ENCODE measurements around the gene PREX1.

The PREX1 gene

DNA sequence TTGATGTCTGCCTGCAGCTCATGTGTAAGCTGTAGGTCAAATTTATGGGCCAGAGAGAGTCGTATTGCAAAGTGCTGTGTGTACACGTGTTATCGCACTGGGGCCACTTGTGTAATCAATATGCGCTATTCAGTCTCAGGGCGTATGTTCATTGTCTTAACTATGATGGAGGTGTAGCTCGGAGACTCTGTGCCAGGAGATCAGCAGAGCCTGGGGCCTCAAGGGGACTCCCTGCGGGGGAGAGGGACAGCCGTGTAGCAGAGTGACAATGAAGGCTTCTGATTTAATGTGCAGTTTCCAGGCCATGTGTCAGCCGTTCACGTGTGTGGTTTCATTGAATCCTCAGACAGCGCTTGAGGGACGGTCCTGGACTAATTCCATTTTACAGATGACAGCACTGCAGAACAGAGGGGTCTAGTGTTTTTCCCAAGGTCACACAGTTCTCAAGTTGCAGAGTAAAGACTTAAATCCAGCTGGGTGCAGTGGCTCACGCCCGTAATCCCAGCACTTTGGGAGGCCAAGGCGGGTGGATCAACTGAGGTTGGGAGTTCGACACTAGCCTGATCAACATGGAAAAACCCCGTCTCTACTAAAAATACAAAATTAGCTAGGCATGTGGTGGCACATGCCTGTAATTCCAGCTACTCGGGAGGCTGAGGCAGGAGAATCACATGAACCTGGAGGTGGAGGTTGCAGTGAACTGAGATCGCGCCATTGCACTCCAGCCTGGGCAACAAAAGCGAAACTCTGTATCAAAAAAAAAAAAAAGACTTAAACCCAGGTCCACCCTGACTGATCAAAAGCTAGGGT, 242.5 kb downstream of the PREX1 start:
- H3K4me3 ChIP-seq (ENCODE audit: insufficient read length, low read depth) = no peak overlapping the region
- no peak overlapping the region for H3K9ac ChIP-seq (ENCODE audit: insufficient read length, low read depth)
- H3K27me3 ChIP-seq (ENCODE audit: insufficient read depth, insufficient read length) = no peaks in the 10 kb centered on the region
- DNase-seq (ENCODE audit: low read depth, low spot score) = no peak
- TF ChIP-seq SUZ12 (IDR thresholded peaks at IDR 0.05; ENCODE audit: extremely low read depth, insufficient read depth, insufficient read length) = no peak
- TF ChIP-seq ZNF274 (IDR thresholded peaks at IDR 0.05; ENCODE audit: low read depth, low read length) = no peak
- no peak for TF ChIP-seq YY1 (IDR thresholded peaks at IDR 0.05; ENCODE audit: insufficient read depth, insufficient read length)
- H3K4me1 ChIP-seq (ENCODE audit: insufficient read depth, insufficient read length) = no peaks in the 10 kb centered on the region
- H3K36me3 ChIP-seq (ENCODE audit: insufficient read depth, insufficient read length, low read length) = no peaks in the 10 kb centered on the region
- H3K9me3 ChIP-seq (ENCODE audit: insufficient read depth, low read length) = peaks cover 7% of the 10 kb centered on the region; the same call in 1 of the 2 replicates

DNA sequence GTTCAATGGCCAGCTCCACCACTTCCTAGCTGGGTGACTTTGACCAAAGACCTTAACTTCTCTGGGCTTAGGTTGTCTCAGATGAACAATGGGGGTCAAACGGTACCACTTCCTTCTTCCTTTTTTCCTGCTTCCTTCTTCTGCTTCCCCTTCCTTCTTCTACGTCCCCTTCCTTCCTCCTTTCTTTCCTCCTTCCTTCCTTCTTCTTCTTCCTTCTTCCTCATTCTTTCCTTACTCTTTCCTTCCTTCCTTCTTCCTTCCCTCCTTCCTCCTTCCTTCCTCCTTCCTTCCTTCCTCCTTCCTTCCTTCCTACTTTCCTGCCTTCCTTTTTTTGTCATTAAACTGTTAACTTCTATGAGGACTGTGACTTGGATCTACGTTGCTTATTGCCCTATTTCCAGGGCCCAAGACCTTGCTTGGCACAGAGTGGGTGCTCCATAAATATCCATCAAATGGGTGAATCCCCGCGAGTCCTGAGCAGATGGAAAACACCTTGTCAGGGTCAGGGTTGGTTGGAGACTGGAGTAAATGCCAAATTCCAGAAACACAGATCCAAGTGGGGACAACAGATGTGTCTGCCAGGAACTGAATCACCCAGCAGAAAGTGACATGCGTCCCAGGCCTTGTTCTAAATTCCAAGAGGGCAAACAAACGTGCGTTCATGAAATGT, 243.3 kb downstream of the PREX1 start:
- no peaks in the 10 kb centered on the region for H3K36me3 ChIP-seq (ENCODE audit: insufficient read depth, insufficient read length, low read length)
- TF ChIP-seq ZNF274 (IDR thresholded peaks at IDR 0.05; ENCODE audit: low read depth, low read length) (no peak), YY1 (IDR thresholded peaks at IDR 0.05; ENCODE audit: insufficient read depth, insufficient read length) (no peak), SUZ12 (IDR thresholded peaks at IDR 0.05; ENCODE audit: extremely low read depth, insufficient read depth, insufficient read length) (no peak)

DNA sequence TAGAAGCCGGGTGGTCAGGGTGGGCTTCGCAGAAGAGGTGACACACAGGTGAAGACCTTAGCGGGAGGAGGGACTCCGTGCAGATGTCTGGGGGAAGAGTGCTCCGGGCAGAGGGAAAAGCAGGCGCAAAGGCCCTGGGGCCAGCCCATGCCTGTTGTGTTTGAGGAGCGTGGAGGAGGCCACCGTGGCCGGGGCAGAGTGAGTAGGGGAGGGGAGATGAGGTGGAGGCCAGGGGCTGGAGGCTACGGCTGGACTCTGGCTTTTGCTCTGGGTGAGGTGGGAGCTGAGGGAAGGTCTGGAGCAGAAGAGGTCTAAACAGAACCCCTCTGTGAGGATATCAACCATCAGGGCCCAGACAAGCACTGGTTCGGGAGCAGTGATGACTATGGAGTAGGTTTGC, 244.0 kb downstream of the PREX1 start:
- H3K36me3 ChIP-seq (ENCODE audit: insufficient read depth, insufficient read length, low read length) = no peaks in the 10 kb centered on the region
- TF ChIP-seq YY1 (IDR thresholded peaks at IDR 0.05; ENCODE audit: insufficient read depth, insufficient read length) = no peak
- TF ChIP-seq SUZ12 (IDR thresholded peaks at IDR 0.05; ENCODE audit: extremely low read depth, insufficient read depth, insufficient read length) = no peak
- TF ChIP-seq ZNF274 (IDR thresholded peaks at IDR 0.05; ENCODE audit: low read depth, low read length) = no peak

More for the DNA sequence above, 243.3 kb downstream of the PREX1 start:
- H3K9me3 ChIP-seq (ENCODE audit: insufficient read depth, low read length) = peaks cover 7% of the 10 kb centered on the region; the same call in 1 of the 2 replicates
- DNase-seq (ENCODE audit: low read depth, low spot score) = no peak
- no peaks in the 10 kb centered on the region for H3K27me3 ChIP-seq (ENCODE audit: insufficient read depth, insufficient read length)
- H3K9ac ChIP-seq (ENCODE audit: insufficient read length, low read depth) = no peak overlapping the region
- no peaks in the 10 kb centered on the region for H3K4me1 ChIP-seq (ENCODE audit: insufficient read depth, insufficient read length)
- H3K4me3 ChIP-seq (ENCODE audit: insufficient read length, low read depth) = no peak overlapping the region

DNA sequence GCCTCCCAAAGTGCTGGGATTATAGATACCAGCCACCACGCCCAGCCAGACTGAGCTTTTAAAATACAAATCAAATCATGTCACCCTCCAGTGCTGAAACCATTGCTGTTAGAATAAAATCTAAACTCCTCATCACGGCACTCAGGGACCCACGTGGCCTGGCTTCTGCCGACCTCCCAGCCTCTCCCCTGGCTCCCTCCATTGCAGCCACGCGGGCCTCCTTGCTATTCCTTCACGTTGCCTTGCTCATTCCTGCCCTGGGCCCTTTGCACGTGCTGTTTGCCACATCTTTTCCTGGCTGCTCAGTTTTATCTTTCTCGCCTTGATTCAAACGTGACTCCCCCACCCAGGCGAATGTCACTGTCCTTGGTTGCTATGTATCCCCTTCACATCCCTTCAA, 244.6 kb downstream of the PREX1 start:
- H3K9me3 ChIP-seq (ENCODE audit: insufficient read depth, low read length) = peaks cover 7% of the 10 kb centered on the region; the same call in 1 of the 2 replicates
- H3K9ac ChIP-seq (ENCODE audit: insufficient read length, low read depth) = no peak overlapping the region
- H3K36me3 ChIP-seq (ENCODE audit: insufficient read depth, insufficient read length, low read length) = no peaks in the 10 kb centered on the region
- H3K4me3 ChIP-seq (ENCODE audit: insufficient read length, low read depth) = no peak overlapping the region
- no peak for DNase-seq (ENCODE audit: low read depth, low spot score)
- H3K27me3 ChIP-seq (ENCODE audit: insufficient read depth, insufficient read length) = no peaks in the 10 kb centered on the region
- peaks cover under 1% of the 10 kb centered on the region for H3K4me1 ChIP-seq (ENCODE audit: insufficient read depth, insufficient read length)
- TF ChIP-seq ZNF274 (IDR thresholded peaks at IDR 0.05; ENCODE audit: low read depth, low read length) = no peak
- no peak for TF ChIP-seq YY1 (IDR thresholded peaks at IDR 0.05; ENCODE audit: insufficient read depth, insufficient read length)
- TF ChIP-seq SUZ12 (IDR thresholded peaks at IDR 0.05; ENCODE audit: extremely low read depth, insufficient read depth, insufficient read length) = no peak

More for the DNA sequence above, 244.0 kb downstream of the PREX1 start:
- Histone ChIP-seq H3K4me1 (ENCODE audit: insufficient read depth, insufficient read length) (no peaks in the 10 kb centered on the region), H3K4me3 (ENCODE audit: insufficient read length, low read depth) (no peak overlapping the region), H3K9me3 (ENCODE audit: insufficient read depth, low read length) (peaks cover 7% of the 10 kb centered on the region; the same call in 1 of the 2 replicates), H3K27me3 (ENCODE audit: insufficient read depth, insufficient read length) (no peaks in the 10 kb centered on the region), H3K9ac (ENCODE audit: insufficient read length, low read depth) (no peak overlapping the region)
- DNase-seq (ENCODE audit: low read depth, low spot score) = no peak

DNA sequence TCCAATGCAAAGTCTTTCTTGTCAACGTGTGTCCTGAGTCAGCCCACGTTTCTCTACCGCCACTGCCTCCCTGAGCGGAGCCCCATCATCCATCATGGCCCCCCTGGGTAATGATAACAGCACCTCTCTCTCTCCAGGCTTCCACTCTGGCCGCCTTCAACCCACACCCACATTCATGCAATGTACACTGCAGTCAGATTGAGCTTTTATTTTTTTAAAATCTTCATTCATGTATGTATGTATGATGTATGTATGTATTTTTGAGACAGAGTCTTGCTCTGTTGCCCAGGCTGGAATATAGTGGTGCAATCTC, 245.2 kb downstream of the PREX1 start:
- no peak overlapping the region for H3K4me3 ChIP-seq (ENCODE audit: insufficient read length, low read depth)
- H3K27me3 ChIP-seq (ENCODE audit: insufficient read depth, insufficient read length) = no peaks in the 10 kb centered on the region
- TF ChIP-seq SUZ12 (IDR thresholded peaks at IDR 0.05; ENCODE audit: extremely low read depth, insufficient read depth, insufficient read length) (no peak), YY1 (IDR thresholded peaks at IDR 0.05; ENCODE audit: insufficient read depth, insufficient read length) (no peak), ZNF274 (IDR thresholded peaks at IDR 0.05; ENCODE audit: low read depth, low read length) (no peak)
- no peak overlapping the region for H3K9ac ChIP-seq (ENCODE audit: insufficient read length, low read depth)
- H3K4me1 ChIP-seq (ENCODE audit: insufficient read depth, insufficient read length) = peaks cover 3% of the 10 kb centered on the region
- peaks cover 7% of the 10 kb centered on the region; the same call in 1 of the 2 replicates for H3K9me3 ChIP-seq (ENCODE audit: insufficient read depth, low read length)
- DNase-seq (ENCODE audit: low read depth, low spot score) = no peak
- H3K36me3 ChIP-seq (ENCODE audit: insufficient read depth, insufficient read length, low read length) = no peaks in the 10 kb centered on the region

DNA sequence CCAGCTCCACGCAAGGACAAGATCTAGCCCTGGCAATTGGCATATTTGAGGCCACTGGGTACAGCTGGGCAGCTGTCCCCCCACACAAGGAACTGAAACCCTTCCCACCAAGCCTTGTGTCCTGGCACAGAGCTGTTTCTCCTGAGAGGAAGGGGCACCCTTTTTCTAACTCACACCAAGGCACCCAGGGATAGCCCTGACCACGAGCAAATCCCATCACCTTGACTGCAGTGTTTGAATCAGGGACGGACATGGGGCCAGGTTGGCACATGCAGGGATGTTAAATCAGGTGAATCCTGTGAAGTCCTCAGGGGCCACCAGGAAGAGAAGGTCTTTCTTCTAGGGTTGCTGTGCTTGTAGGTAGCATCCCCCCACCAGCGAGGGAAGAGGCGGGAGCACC, 246.6 kb downstream of the PREX1 start:
- Histone ChIP-seq H3K4me1 (ENCODE audit: insufficient read depth, insufficient read length) (peaks cover 3% of the 10 kb centered on the region), H3K9ac (ENCODE audit: insufficient read length, low read depth) (peak overlapping the region; percentile 5), H3K27me3 (ENCODE audit: insufficient read depth, insufficient read length) (no peaks in the 10 kb centered on the region), H3K36me3 (ENCODE audit: insufficient read depth, insufficient read length, low read length) (no peaks in the 10 kb centered on the region), H3K4me3 (ENCODE audit: insufficient read length, low read depth) (no peak overlapping the region), H3K9me3 (ENCODE audit: insufficient read depth, low read length) (no peaks in the 10 kb centered on the region)
- TF ChIP-seq SUZ12 (IDR thresholded peaks at IDR 0.05; ENCODE audit: extremely low read depth, insufficient read depth, insufficient read length) (no peak), ZNF274 (IDR thresholded peaks at IDR 0.05; ENCODE audit: low read depth, low read length) (no peak), YY1 (IDR thresholded peaks at IDR 0.05; ENCODE audit: insufficient read depth, insufficient read length) (no peak)
- DNase-seq (ENCODE audit: low read depth, low spot score) = no peak

DNA sequence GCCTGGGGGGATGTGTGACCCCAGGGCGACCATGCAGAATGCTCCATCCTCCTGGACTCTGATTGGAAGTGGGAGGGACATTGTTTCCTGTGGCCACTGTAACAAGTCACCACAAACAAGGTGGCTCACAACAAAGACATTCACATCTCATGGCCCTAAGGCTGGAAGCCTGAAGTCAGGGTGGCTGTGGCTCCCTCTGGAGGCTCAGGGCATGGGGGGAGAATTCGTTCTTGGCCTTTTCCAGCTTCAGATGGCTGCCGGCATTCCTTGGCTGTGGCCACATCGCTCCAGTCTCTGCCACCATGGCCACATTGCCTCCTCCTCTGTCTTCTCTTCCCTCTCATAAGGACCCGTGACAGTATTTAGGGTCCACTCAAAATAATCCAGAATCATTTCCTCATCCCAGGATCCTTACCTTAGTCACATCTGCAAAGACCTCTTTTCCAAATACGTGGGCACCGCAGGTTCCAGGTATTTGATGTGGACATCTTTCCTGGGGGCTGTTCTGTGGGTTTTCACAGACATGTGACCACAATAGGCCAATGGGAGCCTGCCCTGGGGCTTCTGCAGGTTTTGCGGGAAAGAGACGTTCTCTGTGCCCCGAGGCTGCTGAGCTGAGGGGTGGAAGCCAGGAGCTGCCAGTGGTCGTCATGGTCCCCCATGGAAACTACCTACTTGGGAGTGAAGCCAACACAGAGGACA, 249.3 kb downstream of the PREX1 start:
- H3K4me1 ChIP-seq (ENCODE audit: insufficient read depth, insufficient read length) = peaks cover 3% of the 10 kb centered on the region
- H3K36me3 ChIP-seq (ENCODE audit: insufficient read depth, insufficient read length, low read length) = no peaks in the 10 kb centered on the region
- H3K9ac ChIP-seq (ENCODE audit: insufficient read length, low read depth) = no peak overlapping the region
- no peaks in the 10 kb centered on the region for H3K27me3 ChIP-seq (ENCODE audit: insufficient read depth, insufficient read length)
- TF ChIP-seq SUZ12 (IDR thresholded peaks at IDR 0.05; ENCODE audit: extremely low read depth, insufficient read depth, insufficient read length) = no peak
- TF ChIP-seq ZNF274 (IDR thresholded peaks at IDR 0.05; ENCODE audit: low read depth, low read length) = no peak
- TF ChIP-seq YY1 (IDR thresholded peaks at IDR 0.05; ENCODE audit: insufficient read depth, insufficient read length) = no peak
- H3K4me3 ChIP-seq (ENCODE audit: insufficient read length, low read depth) = no peak overlapping the region
- no peaks in the 10 kb centered on the region for H3K9me3 ChIP-seq (ENCODE audit: insufficient read depth, low read length)
- DNase-seq (ENCODE audit: low read depth, low spot score) = no peak

All from NT2/D1 (cell line).